NCI-H774 (cell line): ENCODE results near the gene ANKRD60.

Source experiments
- DNase-seq: peaks from one replicate; lab custom pipeline; 2025; lab: John Stamatoyannopoulos, UW

ANKRD60 gene

DNA sequence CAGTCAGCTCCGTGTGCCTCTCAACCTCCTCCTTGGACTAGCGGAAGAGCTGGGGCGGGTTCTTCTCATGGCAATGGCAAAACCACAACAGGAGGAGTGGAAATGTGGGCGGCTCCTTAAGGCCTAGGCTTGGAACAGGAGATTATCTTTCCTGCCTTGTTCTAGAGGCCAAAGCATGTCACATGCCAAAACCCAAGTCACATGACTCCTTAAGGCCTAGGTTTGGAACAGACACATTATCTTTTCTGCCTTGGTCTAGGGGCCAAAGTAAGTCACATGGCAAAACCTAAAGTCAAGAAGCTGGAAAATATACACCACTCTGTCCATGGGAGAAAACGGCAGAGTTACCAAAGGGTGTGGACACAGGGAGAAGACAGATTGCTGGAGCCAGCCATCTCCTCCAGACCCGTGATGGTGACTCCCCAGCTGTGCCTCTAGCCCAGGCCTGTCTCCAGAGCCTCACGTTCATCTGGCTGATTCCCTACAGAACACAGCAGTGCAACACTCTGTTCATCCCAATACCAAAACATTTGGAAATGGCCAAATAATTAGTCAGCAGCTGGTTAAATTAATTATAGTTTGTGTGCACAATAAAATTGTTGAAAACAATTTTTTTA is 34.2 kb downstream of the ANKRD60 start:
- no peak for DNase-seq

- no peak for DNase-seq
Observed at GRCh38 chr20:58192567-58192966, 35.9 kb downstream of the ANKRD60 start.

- DNase-seq, result no peak
Observed at GRCh38 chr20:58192065-58192464, 36.4 kb downstream of the ANKRD60 start.

DNA sequence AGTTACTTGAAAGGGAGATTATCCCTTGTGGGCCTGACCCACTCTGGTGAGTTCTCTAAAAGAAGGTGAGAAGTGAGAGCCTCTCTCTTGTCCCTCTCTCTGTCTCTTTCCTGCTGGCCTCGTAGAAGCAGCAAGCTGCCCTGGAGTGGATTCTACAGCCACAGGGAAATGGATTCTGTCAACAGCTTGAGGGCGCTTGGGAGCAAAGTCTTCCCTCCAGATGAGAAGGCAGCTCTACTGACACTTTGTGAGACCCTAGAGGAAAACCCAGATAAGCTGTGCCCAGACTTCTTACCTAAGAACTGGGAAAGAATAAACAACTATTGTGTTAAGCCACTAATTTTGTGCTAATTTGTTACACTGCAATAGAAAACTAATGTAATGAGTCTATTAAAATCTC is 39.9 kb downstream of the ANKRD60 start:
- DNase-seq, result no peak

DNA sequence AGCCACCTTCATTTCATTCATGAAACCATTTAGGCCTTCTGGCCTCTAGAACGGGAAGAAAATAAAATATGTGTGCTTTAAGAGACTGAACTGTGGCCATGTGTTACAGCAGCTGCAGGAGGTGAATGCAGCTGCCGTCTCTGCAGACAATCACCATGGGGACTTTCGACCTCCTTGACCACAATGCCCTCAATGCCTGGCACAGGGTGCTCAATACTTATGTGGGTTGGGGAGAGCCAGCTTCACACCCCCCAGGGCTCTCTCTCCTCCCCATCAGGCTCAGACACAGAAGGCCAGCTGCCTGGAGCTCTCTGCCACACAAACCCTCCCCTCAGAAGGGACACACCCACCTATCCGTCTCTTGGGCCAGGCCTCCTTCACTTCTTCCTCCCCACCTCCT is 43.5 kb downstream of the ANKRD60 start:
- no peak for DNase-seq

GRCh38 chr20:58184063-58184462 is 44.4 kb downstream of the ANKRD60 start:
- no peak for DNase-seq

DNA sequence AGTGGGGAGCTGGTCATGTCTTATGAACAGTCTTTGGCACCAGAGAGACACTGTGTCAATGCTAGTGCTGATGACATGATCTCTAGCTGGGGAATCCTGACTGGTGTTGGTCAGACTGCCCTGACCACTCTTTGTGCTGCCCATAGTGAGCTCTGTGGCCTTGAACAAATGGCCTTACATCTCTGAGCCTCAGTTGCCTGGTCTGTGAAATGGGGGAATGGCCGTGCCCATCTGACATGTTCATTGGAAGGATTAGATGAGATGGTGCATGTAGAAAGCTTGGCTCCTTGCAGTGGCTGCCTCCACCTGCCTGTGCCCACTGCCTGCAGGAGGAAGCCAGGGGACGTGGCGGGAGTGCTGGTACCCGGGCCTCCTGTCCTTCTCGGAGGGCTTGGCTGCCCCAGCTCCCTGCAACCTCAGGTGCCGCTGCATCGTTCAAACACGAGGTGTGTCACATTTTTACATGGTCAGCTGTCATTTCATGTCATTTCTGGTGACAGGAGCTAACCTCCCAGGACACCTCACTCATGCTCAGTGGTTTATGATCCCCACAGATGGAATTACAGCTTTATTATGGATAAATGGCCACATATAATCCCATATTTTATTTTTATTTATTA is 45.8 kb downstream of the ANKRD60 start:
- no peak for DNase-seq

- DNase-seq, result peak; percentile 9
Observed at GRCh38 chr20:58179432-58180099, 48.9 kb downstream of the ANKRD60 start.

- no peak for DNase-seq
Observed at GRCh38 chr20:58179083-58179431, 49.4 kb downstream of the ANKRD60 start.

GRCh38 chr20:58177799-58178198 is 50.7 kb downstream of the ANKRD60 start:
- DNase-seq, result no peak

- no peak for DNase-seq
Observed at GRCh38 chr20:58175836-58176235, 52.6 kb downstream of the ANKRD60 start.

GRCh38 chr20:58175425-58175824 is 53.0 kb downstream of the ANKRD60 start:
- no peak for DNase-seq

- no peak for DNase-seq
Observed at GRCh38 chr20:58174708-58175280, 53.7 kb downstream of the ANKRD60 start.

- DNase-seq, result no peak
Observed at GRCh38 chr20:58173930-58174707, 54.3 kb downstream of the ANKRD60 start.

DNA sequence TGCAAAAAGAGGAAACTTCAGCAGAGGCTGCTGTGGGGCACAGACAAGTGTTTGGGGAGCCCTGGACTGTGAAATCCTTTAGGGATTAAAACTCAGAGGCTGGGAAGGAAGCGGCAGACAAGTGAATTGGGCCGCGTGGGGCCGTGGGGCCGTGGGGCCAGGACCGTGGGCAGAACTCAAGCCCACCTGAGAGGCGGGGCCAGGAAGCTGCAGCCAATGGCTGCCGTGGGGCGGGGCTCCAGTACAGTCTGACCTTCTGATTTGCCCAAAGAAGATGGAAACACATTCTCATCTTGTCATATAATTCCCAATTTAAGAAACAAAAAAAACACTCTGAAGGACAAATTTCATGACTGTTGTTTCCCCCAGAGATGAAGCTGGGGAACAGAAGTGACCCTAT is 55.4 kb downstream of the ANKRD60 start:
- DNase-seq, result no peak

GRCh38 chr20:58171796-58172425 is 56.5 kb downstream of the ANKRD60 start:
- no peak for DNase-seq

- DNase-seq, result no peak
Observed at GRCh38 chr20:58169450-58169849, 59.0 kb downstream of the ANKRD60 start.

DNA sequence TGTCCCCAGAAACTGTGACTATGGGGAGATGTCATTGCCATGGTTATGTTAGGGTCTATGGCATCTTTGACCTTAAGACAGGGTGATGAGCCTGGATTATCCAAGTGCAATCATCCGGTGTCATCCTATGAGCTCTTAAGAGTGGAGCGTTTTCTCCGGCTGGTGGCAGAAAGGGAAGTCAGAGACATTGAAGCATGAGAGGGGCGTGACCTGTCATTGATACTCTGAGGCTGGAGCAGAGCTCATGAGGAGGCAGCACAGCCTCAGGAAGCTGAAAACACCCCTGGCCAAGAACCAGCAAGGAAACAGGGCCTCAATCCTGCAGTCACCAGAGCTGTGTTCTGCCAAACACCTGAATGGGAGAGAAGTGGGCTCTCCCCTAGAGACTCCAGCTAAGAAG is 59.6 kb downstream of the ANKRD60 start:
- DNase-seq, result no peak

DNA sequence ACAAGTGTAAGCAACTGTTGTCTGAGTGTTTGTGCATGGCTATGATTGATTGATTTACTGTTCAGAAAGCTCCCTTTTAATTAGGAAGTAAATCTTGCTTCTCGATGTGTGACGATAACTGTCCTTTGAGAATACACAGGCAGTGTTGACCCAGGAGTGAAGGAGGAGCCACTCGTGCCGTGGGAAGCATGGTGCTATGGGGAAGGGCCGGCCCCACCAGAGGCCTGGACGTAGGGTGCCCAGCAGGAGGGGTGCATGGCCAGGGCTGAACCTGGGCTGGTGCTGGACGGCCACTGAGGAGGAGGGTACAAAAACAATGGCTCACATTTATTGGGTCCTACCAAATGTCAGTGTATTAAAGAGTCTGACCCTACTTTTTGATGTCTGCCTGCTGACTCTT is 60.7 kb downstream of the ANKRD60 start:
- DNase-seq, result no peak
